Measurements from ENCODE around the gene PATJ.
"Not testable (repeated sequence)": the region's sequence is repeated elsewhere in the genome, so short reads cannot be mapped to it uniquely, and the experiment has no call there.

DNA sequence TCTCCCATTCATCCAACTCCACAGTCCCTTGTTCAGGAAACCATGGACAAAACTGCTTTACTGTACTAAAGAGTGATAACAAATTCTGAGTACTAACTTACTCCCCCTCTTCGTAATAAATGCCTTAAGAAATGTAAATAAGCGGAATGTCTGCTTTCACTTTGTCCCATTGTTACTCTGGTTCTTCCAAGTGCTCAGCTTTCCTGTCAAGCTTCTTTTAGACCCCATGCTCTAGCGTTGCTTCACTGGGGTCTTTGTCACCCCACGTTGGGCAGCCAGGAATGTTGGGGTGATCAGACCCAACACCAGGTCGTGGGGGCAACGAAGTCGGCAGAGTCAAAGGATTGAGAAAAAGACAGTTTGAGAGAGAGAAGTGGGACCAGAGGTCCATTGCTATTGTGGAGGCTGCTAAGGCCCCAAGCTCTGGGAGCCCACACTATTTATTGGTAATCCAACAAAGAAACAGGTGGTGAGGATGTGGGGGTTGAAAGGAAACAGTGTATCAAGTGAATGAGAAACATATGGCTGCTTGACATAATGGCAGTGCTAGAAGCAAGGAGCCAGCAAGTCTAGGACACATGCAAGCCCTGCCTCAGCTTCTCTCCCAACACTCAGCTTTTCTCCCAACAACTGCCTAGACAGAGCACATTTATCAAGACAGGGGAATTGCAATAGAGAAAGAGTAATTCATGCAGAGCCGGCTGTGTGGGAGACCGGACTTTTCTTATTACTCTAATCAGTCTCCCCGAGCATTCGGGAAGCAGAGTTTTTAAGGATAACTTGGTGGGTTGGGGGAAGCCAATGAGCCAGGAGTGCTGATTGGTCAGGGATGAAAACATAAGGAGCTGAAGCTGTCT, 441.1 kb downstream of the PATJ start:
- TF ChIP-seq CTCF (IDR thresholded peaks at IDR 0.05; ENCODE audit: insufficient read depth, low read length); POLR2AphosphoS5 (IDR thresholded peaks at IDR 0.05; ENCODE audit: low read depth); GABPA (IDR thresholded peaks at IDR 0.05; ENCODE audit: low read depth): not testable (repeated sequence)

All from HL-60 (cell line).